Activated naive CD8-positive, alpha-beta T cell treated with anti-CD3 and anti-CD28 coated beads, Interleukin-2, amount 10 ng/mL, durations not matched to agents 7 days and 5 days (primary cell): ENCODE data around the gene AFF1. TPM values are rescaled to one million over a fixed set of nuclear protein-coding genes. Genes with fewer than 3 reads are reported as not detected.

Source experiments
- ATAC-seq: fragments of 150-1000 bp; cut with Tn5 transposase; one replicate; pipeline ENCODE4 v1.10.0; 2021; ENCODE audit warnings: low read depth, moderate library complexity
- POLR2A ChIA-PET: fragments of 350-600 bp; sonication (Branson Sonifier 250); formaldehyde crosslinking; loops from one replicate; lab custom pipeline; 2021; ENCODE audit warnings: antibody characterized with exemption; lab: Charles Lee
- DNase-seq: peaks from one replicate; pipeline ENCODE4 v3.0.0; 2021
- H3K27ac Mint-ChIP-seq: one replicate; pipeline ENCODE4 v1.8.0; 2022; ENCODE audit warnings: mild to moderate bottlenecking, mixed read lengths
- H3K27me3 Mint-ChIP-seq: one replicate; pipeline ENCODE4 v1.8.0; 2022; ENCODE audit warnings: mild to moderate bottlenecking, moderate library complexity, mixed read lengths
- H3K36me3 Mint-ChIP-seq: one replicate; pipeline ENCODE4 v1.8.0; 2021; ENCODE audit warnings: mild to moderate bottlenecking, mixed read lengths
- H3K4me1 Mint-ChIP-seq: one replicate; pipeline ENCODE4 v1.8.0; 2021; ENCODE audit warnings: mixed read lengths
- H3K4me3 Mint-ChIP-seq: one replicate; pipeline ENCODE4 v1.8.0; 2022; ENCODE audit warnings: mild to moderate bottlenecking, moderate library complexity, mixed read lengths
- H3K9me3 Mint-ChIP-seq: one replicate; pipeline ENCODE4 v1.8.0; 2021; ENCODE audit warnings: mixed read lengths
- total RNA-seq, 2 experiments: library from RNA; stranded (reverse); gene quantifications; one replicate each; pipeline ENCODE4 v1.2.3, GENCODE V29; 2021

AFF1 gene
- total RNA-seq, 2 experiments from 2014 or later = 57.1 to 62.5 TPM

GRCh38 chr4:86967798-86968197 lies 33.0 kb downstream of the AFF1 start:
- POLR2A ChIA-PET = no interaction called here
- DNase-seq = no peak
- no peak for ATAC-seq
- Mint-ChIP-seq H3K36me3 (peaks cover 6% of the 10 kb centered on the region), H3K4me1 (peaks cover under 1% of the 10 kb centered on the region), H3K27ac (no peak overlapping the region), H3K27me3 (no peaks in the 10 kb centered on the region), H3K9me3 (no peaks in the 10 kb centered on the region), H3K4me3 (no peak overlapping the region)

GRCh38 chr4:86968547-86968946 lies 33.7 kb downstream of the AFF1 start:
- H3K4me3 Mint-ChIP-seq = no peak overlapping the region

DNA sequence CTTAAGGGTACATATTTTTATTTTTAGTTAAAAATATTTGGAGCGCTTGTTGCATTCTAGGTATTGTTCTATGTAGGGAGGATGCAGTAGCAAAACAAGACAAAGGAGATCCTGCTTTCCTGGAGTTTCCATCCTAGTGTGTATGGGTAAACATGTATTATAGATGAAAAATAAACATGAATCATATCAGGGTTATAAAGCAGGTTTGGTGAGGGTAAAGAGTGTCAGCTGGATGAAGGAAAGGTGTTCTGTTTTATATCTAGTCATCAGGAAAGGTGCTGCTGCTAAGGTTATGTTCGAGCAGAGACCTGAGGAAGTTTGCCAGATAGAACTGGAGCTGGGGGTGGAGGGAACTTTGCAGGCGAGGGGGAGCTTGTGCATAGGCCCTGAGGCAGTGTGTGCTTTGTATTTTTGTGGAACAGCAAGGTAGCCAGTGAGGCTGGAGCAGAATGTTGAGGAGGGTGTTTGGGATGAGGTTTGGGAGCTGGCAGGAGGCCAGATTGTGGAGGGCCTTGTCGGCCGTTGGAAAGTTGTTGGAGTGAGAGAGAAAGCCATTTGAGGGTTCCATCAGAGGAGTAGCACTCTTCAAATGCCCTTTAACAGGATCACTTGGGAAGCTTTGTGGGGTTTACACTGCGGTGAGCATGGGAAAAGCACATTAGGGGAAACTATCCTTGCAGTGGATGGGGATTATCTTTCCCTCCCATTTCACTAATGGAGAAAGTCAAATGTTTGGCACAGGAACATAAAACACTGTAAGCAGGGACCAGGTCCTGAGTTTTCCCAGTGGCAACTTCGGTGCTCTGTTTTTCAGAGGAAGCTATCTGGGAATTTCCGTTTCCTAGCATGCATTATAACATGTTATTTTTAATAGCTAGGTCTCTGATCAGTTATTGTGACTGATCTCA lies 35.9 kb downstream of the AFF1 start:
- Mint-ChIP-seq H3K9me3 (no peaks in the 10 kb centered on the region), H3K27me3 (no peaks in the 10 kb centered on the region), H3K36me3 (peaks cover 4% of the 10 kb centered on the region), H3K4me1 (peaks cover 14% of the 10 kb centered on the region), H3K27ac (no peak overlapping the region), H3K4me3 (no peak overlapping the region)
- ATAC-seq = no peak
- no peak for DNase-seq
- POLR2A ChIA-PET = interaction anchor here (1.4 kb wide), 1 partner anchor 35 kb away, joined by 3 read pairs; no protein-coding TSS in a partner anchor

More at GRCh38 chr4:86968547-86968946, 33.7 kb downstream of the AFF1 start:
- Mint-ChIP-seq H3K36me3 (peaks cover 6% of the 10 kb centered on the region), H3K9me3 (no peaks in the 10 kb centered on the region), H3K27me3 (no peaks in the 10 kb centered on the region), H3K4me1 (peaks cover 2% of the 10 kb centered on the region), H3K27ac (no peak overlapping the region)
- POLR2A ChIA-PET = no interaction called here
- no peak for ATAC-seq
- DNase-seq = no peak

DNA sequence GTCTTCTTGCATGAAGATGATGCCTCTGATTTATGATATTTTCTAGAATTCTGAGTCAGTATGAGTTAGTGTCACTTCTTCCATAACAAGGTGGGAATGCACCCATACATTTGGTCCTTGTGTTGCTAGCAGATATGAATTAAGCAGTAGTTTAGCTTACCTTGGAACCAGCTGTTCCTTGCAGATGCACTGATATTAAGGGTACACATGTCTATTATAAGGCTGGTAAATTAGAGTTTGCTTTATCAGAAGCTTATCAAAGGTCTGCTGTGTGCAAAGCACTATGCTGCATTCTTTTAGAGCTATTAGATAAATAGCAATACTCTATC lies 36.5 kb downstream of the AFF1 start:
- Mint-ChIP-seq H3K27ac (no peak overlapping the region), H3K4me3 (no peak overlapping the region), H3K9me3 (no peaks in the 10 kb centered on the region), H3K36me3 (peaks cover 4% of the 10 kb centered on the region), H3K27me3 (no peaks in the 10 kb centered on the region), H3K4me1 (peaks cover 17% of the 10 kb centered on the region)
- POLR2A ChIA-PET = interaction anchor here (1.1 to 1.4 kb wide), 2 partner anchors 35 to 37 kb away, joined by 3 to 4 read pairs; partner anchors contain the start of gene AFF1
- no peak for DNase-seq
- ATAC-seq = no peak

DNA sequence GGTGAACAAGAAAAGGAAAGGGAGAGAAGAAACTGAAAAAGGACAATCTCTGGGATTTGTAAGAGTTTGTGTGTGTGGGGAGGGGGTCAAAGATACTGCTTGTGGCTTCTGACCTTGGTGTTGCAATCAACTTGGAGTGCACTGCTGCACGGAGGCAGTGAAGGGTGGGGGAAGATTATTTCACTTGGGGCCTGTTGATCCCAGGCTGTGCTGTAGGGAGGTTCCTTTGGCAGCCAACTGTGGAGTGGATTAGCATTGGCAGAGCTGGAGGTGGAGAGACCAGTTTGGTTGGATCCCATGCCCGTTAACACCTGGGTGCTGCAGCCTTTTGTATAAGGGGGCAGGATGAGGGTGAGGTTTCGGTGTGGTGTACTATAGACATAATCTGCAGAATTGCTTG lies 38.2 kb downstream of the AFF1 start:
- DNase-seq (no peak), ATAC-seq (no peak)
- Mint-ChIP-seq H3K9me3 (no peaks in the 10 kb centered on the region), H3K4me1 (peaks cover 25% of the 10 kb centered on the region), H3K36me3 (peaks cover 4% of the 10 kb centered on the region), H3K27me3 (no peaks in the 10 kb centered on the region), H3K4me3 (no peak overlapping the region), H3K27ac (no peak overlapping the region)
- POLR2A ChIA-PET = no interaction called here

- peaks cover 25% of the 10 kb centered on the region for H3K4me1 Mint-ChIP-seq
These were observed 38.9 kb downstream of the AFF1 start for GRCh38 chr4:86973668-86974067.

GRCh38 chr4:86974551-86974994 lies 39.8 kb downstream of the AFF1 start:
- Mint-ChIP-seq H3K27ac (no peak overlapping the region), H3K36me3 (peaks cover 6% of the 10 kb centered on the region), H3K4me1 (peaks cover 27% of the 10 kb centered on the region), H3K27me3 (no peaks in the 10 kb centered on the region), H3K4me3 (peak overlapping the region; percentile 14), H3K9me3 (no peaks in the 10 kb centered on the region)
- ATAC-seq = no peak
- POLR2A ChIA-PET = interaction anchor here (1.2 kb wide), 1 partner anchor 32 kb away, joined by 5 read pairs; no protein-coding TSS in a partner anchor
- no peak for DNase-seq

More at GRCh38 chr4:86973668-86974067, 38.9 kb downstream of the AFF1 start:
- DNase-seq = no peak
- no peaks in the 10 kb centered on the region for H3K9me3 Mint-ChIP-seq
- no peak for ATAC-seq
- H3K4me3 Mint-ChIP-seq = no peak overlapping the region
- no peaks in the 10 kb centered on the region for H3K27me3 Mint-ChIP-seq
- H3K27ac Mint-ChIP-seq = no peak overlapping the region
- H3K36me3 Mint-ChIP-seq = peaks cover 4% of the 10 kb centered on the region
- POLR2A ChIA-PET = no interaction called here

- ATAC-seq (no peak), DNase-seq (no peak)
- no peak overlapping the region for H3K4me3 Mint-ChIP-seq
- peaks cover 1% of the 10 kb centered on the region for H3K36me3 Mint-ChIP-seq
- H3K27ac Mint-ChIP-seq = no peak overlapping the region
- POLR2A ChIA-PET = no interaction called here
- H3K4me1 Mint-ChIP-seq = peaks cover 27% of the 10 kb centered on the region
- no peaks in the 10 kb centered on the region for H3K9me3 Mint-ChIP-seq
- no peaks in the 10 kb centered on the region for H3K27me3 Mint-ChIP-seq
These were observed 41.1 kb downstream of the AFF1 start for GRCh38 chr4:86975927-86976326.

GRCh38 chr4:86976801-86977485 lies 42.1 kb downstream of the AFF1 start:
- no peak for ATAC-seq
- Mint-ChIP-seq H3K27me3 (no peaks in the 10 kb centered on the region), H3K36me3 (peaks cover 5% of the 10 kb centered on the region), H3K27ac (no peak overlapping the region), H3K4me3 (no peak overlapping the region), H3K4me1 (peaks cover 31% of the 10 kb centered on the region), H3K9me3 (no peaks in the 10 kb centered on the region)
- POLR2A ChIA-PET = no interaction called here
- DNase-seq = no peak

DNA sequence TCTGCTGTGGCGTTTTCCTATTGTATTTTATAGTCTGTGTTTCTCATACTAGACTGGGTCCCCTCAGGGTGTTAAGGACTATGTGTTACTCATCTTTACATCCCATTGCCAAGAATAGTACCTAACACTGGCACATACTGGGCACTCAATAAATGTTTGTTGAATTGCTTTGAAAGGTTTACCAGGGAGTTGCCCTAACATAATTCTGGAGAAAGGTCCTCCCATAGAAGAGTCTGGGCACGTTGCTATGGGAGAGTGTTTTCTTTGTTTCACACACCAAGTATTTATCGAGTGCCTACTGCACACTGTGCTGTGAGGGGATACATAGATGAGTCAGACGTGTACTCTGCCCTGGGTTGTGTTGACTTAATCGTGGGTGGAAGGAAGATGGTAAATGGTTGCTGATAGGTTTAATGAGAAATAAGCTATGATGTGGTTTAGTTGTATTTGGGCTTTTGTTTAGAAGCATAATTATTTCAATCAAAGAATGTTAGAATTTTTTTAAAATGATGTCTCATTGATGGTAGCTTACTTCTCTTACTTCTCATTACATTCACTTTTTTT lies 42.9 kb downstream of the AFF1 start:
- Mint-ChIP-seq H3K27me3 (no peaks in the 10 kb centered on the region), H3K36me3 (peaks cover 7% of the 10 kb centered on the region), H3K4me3 (no peak overlapping the region), H3K27ac (no peak overlapping the region), H3K9me3 (no peaks in the 10 kb centered on the region), H3K4me1 (peaks cover 33% of the 10 kb centered on the region)
- ATAC-seq (peak; percentile 62), DNase-seq (no peak)
- POLR2A ChIA-PET = interaction anchor here (0.6 kb wide), 1 partner anchor 16 kb away, joined by 3 read pairs; no protein-coding TSS in a partner anchor

GRCh38 chr4:86978709-86979108 lies 43.9 kb downstream of the AFF1 start:
- DNase-seq (no peak), ATAC-seq (no peak)
- POLR2A ChIA-PET = interaction anchor here (2.6 kb wide), 1 partner anchor 28 kb away, joined by 7 read pairs; no protein-coding TSS in a partner anchor
- Mint-ChIP-seq H3K4me1 (peaks cover 30% of the 10 kb centered on the region), H3K9me3 (no peaks in the 10 kb centered on the region), H3K27ac (no peak overlapping the region), H3K36me3 (peaks cover 7% of the 10 kb centered on the region), H3K27me3 (no peaks in the 10 kb centered on the region), H3K4me3 (no peak overlapping the region)

DNA sequence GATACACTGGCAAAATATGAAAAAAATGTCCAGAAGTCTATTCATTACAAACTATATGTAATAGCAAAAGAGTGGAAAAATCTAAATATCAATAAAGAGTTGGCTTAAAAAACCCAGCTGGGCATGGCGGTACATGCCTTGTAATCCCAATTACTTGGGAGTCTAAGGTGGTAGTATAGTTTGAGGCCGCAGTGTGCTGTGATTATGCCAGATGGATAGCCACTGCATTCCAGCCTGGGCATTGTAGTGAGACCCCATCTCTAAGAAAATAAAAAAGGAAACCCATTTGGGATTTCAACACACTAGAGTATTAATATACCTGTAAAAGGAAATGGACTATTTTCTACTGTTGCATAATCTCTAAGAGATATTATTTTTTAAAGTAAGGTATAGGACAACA lies 45.4 kb downstream of the AFF1 start:
- Mint-ChIP-seq H3K27me3 (no peaks in the 10 kb centered on the region), H3K4me1 (peaks cover 20% of the 10 kb centered on the region), H3K36me3 (peaks cover 7% of the 10 kb centered on the region), H3K27ac (no peak overlapping the region), H3K4me3 (no peak overlapping the region), H3K9me3 (no peaks in the 10 kb centered on the region)
- POLR2A ChIA-PET = interaction anchor here (2.6 kb wide), 1 partner anchor 27 kb away, joined by 7 read pairs; no protein-coding TSS in a partner anchor
- no peak for ATAC-seq
- no peak for DNase-seq

- Mint-ChIP-seq H3K27me3 (no peaks in the 10 kb centered on the region), H3K4me3 (peak overlapping the region; percentile 15), H3K36me3 (peaks cover 7% of the 10 kb centered on the region), H3K27ac (peak overlapping the region; percentile 35), H3K9me3 (no peaks in the 10 kb centered on the region), H3K4me1 (peaks cover 16% of the 10 kb centered on the region)
- DNase-seq = no peak
- no peak for ATAC-seq
- POLR2A ChIA-PET = no interaction called here
These were observed 47.0 kb downstream of the AFF1 start for GRCh38 chr4:86981789-86982188.
